ENCODE measurements around the gene DDX53.

Gene DDX53

DNA sequence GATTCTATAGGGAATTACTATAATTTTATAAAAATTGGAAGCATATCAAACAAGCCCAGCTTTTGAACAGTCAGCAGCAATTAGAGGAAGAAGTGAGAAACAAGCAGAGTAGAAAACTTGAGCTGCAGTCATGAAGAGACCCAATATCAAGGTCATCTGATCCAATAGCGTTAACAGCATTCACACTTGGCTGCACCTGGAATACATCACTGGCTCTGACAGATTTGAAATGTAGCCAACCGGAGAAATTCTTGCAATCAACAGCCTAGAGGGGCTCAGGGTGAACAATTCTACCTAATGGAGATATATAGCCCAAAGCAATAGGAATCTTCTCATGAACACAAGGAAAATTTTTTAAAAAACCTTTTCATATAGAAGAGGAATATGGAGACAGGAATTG, 13.6 kb downstream of the DDX53 start:
- no peak overlapping the region for H3K4me3 ChIP-seq (replicated peaks; ENCODE audit: low read depth, low read length)
- DNase-seq (ENCODE audit: extremely low read depth, insufficient read length) = no peak
- H3K27me3 ChIP-seq (replicated peaks; ENCODE audit: control insufficient read depth, insufficient read depth, low read length) = no peaks in the 10 kb centered on the region
- TF ChIP-seq, protein P1, sequence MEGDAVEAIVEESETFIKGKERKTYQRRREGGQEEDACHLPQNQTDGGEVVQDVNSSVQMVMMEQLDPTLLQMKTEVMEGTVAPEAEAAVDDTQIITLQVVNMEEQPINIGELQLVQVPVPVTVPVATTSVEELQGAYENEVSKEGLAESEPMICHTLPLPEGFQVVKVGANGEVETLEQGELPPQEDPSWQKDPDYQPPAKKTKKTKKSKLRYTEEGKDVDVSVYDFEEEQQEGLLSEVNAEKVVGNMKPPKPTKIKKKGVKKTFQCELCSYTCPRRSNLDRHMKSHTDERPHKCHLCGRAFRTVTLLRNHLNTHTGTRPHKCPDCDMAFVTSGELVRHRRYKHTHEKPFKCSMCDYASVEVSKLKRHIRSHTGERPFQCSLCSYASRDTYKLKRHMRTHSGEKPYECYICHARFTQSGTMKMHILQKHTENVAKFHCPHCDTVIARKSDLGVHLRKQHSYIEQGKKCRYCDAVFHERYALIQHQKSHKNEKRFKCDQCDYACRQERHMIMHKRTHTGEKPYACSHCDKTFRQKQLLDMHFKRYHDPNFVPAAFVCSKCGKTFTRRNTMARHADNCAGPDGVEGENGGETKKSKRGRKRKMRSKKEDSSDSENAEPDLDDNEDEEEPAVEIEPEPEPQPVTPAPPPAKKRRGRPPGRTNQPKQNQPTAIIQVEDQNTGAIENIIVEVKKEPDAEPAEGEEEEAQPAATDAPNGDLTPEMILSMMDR (IDR thresholded peaks at IDR 0.05; ENCODE audit: insufficient read depth, low read length, poor library complexity, severe bottlenecking) = no peak
- no peaks in the 10 kb centered on the region for H3K36me3 ChIP-seq (ENCODE audit: control insufficient read depth, insufficient read depth, low read length)

DNA sequence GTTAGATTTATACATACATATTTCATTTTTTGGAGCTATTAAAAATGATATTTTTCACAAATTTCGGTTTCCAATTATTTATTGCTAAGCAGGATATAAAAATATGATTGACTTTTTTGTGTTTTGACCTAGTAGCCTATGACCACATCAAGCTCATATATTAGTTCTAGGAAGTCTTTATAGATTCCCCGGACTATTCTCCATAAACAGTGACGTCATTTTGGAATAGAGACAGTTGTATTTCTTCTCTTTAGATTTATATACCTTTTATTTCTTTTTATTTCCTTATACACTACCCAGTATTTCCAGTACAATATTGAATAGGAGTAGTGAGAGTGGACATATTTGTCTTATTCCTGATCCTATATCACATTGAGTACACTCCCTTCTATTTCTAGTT, 31.8 kb downstream of the DDX53 start:
- H3K27me3 ChIP-seq (replicated peaks; ENCODE audit: control insufficient read depth, insufficient read depth, low read length) = no peaks in the 10 kb centered on the region
- H3K4me3 ChIP-seq (replicated peaks; ENCODE audit: low read depth, low read length) = no peak overlapping the region
- DNase-seq (ENCODE audit: extremely low read depth, insufficient read length) = no peak
- TF ChIP-seq, protein P1 (IDR thresholded peaks at IDR 0.05; ENCODE audit: insufficient read depth, low read length, poor library complexity, severe bottlenecking) = no peak
- H3K36me3 ChIP-seq (ENCODE audit: control insufficient read depth, insufficient read depth, low read length) = no peaks in the 10 kb centered on the region

DNA sequence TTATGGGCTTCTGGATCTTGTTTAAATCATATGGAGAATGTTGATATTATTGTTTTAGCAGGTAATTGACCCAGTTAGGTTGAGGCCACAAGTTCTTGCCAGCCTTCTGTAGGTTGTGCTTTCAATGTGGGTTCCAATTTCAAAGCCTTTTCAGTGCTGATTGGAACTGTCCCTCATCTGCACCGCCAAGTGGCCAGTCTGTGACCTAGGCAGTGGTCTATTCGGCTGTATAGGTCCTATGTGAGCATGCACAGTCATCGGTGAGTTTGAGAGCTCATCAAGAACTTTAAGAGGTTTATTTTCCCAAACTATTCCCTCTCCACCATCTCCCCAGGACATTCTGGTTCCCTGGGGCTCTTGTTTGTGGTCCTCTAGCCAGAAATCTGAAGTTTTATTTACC, 35.7 kb downstream of the DDX53 start:
- DNase-seq (ENCODE audit: extremely low read depth, insufficient read length) = no peak
- H3K4me3 ChIP-seq (replicated peaks; ENCODE audit: low read depth, low read length) = no peak overlapping the region
- no peaks in the 10 kb centered on the region for H3K27me3 ChIP-seq (replicated peaks; ENCODE audit: control insufficient read depth, insufficient read depth, low read length)
- H3K36me3 ChIP-seq (ENCODE audit: control insufficient read depth, insufficient read depth, low read length) = no peaks in the 10 kb centered on the region
- TF ChIP-seq, protein P1 (IDR thresholded peaks at IDR 0.05; ENCODE audit: insufficient read depth, low read length, poor library complexity, severe bottlenecking) = no peak

DNA sequence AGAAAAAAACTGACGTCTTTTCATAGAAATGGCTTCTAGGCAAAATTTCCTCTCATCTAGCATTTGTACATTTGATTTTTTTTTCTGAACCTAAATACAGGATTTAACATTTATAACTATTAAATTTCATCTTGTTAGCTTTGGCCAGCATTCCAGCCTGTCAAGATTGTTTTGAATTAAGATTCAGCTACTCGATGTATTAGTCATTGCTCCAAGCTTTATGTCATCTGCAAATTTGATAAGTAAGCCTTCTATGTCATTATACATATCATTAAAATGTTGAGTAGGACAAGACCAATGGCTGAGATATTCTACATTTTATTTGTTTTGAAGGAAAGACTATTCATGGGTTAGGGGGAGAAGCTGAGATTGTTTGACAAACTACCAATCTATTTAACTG, 46.7 kb downstream of the DDX53 start:
- DNase-seq (ENCODE audit: extremely low read depth, insufficient read length) = no peak
- Histone ChIP-seq H3K36me3 (ENCODE audit: control insufficient read depth, insufficient read depth, low read length) (no peaks in the 10 kb centered on the region), H3K27me3 (replicated peaks; ENCODE audit: control insufficient read depth, insufficient read depth, low read length) (no peaks in the 10 kb centered on the region), H3K4me3 (replicated peaks; ENCODE audit: low read depth, low read length) (no peak overlapping the region)
- TF ChIP-seq, protein P1 (IDR thresholded peaks at IDR 0.05; ENCODE audit: insufficient read depth, low read length, poor library complexity, severe bottlenecking) = no peak

GRCh38 chrX:23048806-23049573, 49.2 kb downstream of the DDX53 start:
- no peak overlapping the region for H3K4me3 ChIP-seq (replicated peaks; ENCODE audit: low read depth, low read length)
- no peak for DNase-seq (ENCODE audit: extremely low read depth, insufficient read length)
- TF ChIP-seq, protein P1 (IDR thresholded peaks at IDR 0.05; ENCODE audit: insufficient read depth, low read length, poor library complexity, severe bottlenecking) = no peak
- H3K27me3 ChIP-seq (replicated peaks; ENCODE audit: control insufficient read depth, insufficient read depth, low read length) = no peaks in the 10 kb centered on the region
- no peaks in the 10 kb centered on the region for H3K36me3 ChIP-seq (ENCODE audit: control insufficient read depth, insufficient read depth, low read length)

Data from GM06990 (cell line).